Esophagus (tissue), 2 donors: ENCODE data around the gene BICC1. TPM values are rescaled to one million over a fixed set of nuclear protein-coding genes. Genes with fewer than 3 reads are reported as not detected.

Experiments used
- H3K27ac ChIP-seq, 2 donors: one replicate each; pipeline ENCODE4 v1.5.1; 2013; ENCODE audit warnings: low read depth in 2 of 2, mild to moderate bottlenecking in 2 of 2, inconsistent platforms in 1 of 2, low read length in 1 of 2, moderate library complexity in 1 of 2
- H3K27me3 ChIP-seq, 2 donors: one replicate each; pipeline ENCODE4 v1.6.1; 2013; ENCODE audit warnings: low read length in 2 of 2, control low read depth in 1 of 2, mild to moderate bottlenecking in 1 of 2; ENCODE audit not compliant: insufficient read depth in 2 of 2, control insufficient read depth in 1 of 2
- H3K36me3 ChIP-seq, 2 donors: one replicate each; pipeline ENCODE4 v1.6.1; 2013; ENCODE audit warnings: low read length in 1 of 2; ENCODE audit not compliant: control insufficient read depth in 2 of 2, insufficient read depth in 2 of 2
- H3K4me1 ChIP-seq, 2 donors: one replicate each; pipeline ENCODE4 v1.6.1; 2013; ENCODE audit warnings: low read length in 1 of 2; ENCODE audit not compliant: control insufficient read depth in 2 of 2, insufficient read depth in 2 of 2
- H3K4me3 ChIP-seq, 2 donors: one replicate each; pipeline ENCODE4 v1.5.1; 2013; ENCODE audit warnings: low read length in 2 of 2, mild to moderate bottlenecking in 2 of 2, low read depth in 1 of 2, moderate library complexity in 1 of 2
- H3K9me3 ChIP-seq, 2 donors: one replicate each; pipeline ENCODE4 v1.6.1; 2013; ENCODE audit warnings: mild to moderate bottlenecking in 2 of 2, low read depth in 1 of 2, low read length in 1 of 2, moderate library complexity in 1 of 2; ENCODE audit not compliant: control insufficient read depth in 2 of 2, insufficient read depth in 1 of 2
- WGBS, 2 donors: extraction: QIAGEN DNeasy Blood & Tissue Kit; methylation state at CpG; one replicate each; pipeline ENCODE4 v1.1.7; 2013; 5-methylcytosine and 5-hydroxymethylcytosine counted together
- polyA plus RNA-seq, 2 donors: library from polyadenylated mRNA; stranded (reverse); fragments of 200-250 nt; gene quantifications; one replicate each; pipeline ENCODE4 v1.2.3, GENCODE V29; 2013
- donor health status: healthy with polysubstance abuse.
- donor health status: Bipolar disorder and iron deficiency.

Gene BICC1
- polyA plus RNA-seq, 2 donors: 0.45 to 0.49 TPM

GRCh38 chr10:58807629-58808022 is 295.0 kb downstream of the BICC1 start:
- H3K9me3 ChIP-seq: no peaks in the 10 kb centered on the region
- 40 to 43% methylated on average over 4 of the region's 4 CpGs for WGBS, 2 donors
- no peaks in the 10 kb centered on the region for H3K36me3 ChIP-seq
- H3K4me1 ChIP-seq: no peaks in the 10 kb centered on the region
- no peak overlapping the region for H3K27ac ChIP-seq
- no peak overlapping the region for H3K4me3 ChIP-seq
- H3K27me3 ChIP-seq: no peaks in the 10 kb centered on the region

DNA sequence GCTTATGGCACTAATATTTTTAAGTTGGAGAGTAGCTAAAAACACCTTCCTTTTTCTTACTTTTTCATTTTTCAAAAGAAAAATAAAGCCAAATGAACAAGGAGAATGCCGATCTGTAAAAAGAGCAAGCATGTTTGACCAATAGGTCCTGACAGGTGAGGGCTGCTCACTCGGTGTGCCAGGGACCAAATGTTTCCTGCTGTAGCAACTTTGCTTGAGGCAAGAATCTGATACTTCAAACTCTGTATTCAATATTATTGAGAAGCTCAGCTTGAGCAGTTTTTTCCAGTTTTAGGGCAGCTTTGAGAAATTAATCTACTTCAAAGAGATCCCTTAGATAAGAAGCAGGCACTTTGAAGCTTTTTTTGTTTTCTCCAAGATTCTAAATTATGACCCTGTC is 298.1 kb downstream of the BICC1 start:
- 53 to 60% methylated on average over 2 of the region's 2 CpGs for WGBS, 2 donors
- H3K9me3 ChIP-seq: no peaks in the 10 kb centered on the region

DNA sequence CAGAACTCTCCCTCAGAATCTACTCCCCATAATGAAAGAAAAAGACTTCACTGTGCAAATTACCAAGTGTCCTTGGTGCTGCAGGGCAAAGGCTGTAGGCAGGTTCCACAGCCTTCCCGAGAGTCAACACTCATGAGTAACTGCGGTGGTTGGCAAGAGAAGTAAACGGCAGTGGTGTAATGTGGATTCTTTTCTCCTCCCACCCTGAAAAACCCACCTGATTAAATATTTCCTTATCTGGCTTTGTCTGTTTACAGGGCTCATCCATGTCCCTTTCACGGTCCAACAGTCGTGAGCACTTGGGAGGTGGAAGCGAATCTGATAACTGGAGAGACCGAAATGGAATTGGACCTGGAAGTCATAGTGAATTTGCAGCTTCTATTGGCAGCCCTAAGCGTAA is 300.9 kb downstream of the BICC1 start:
- no peaks in the 10 kb centered on the region for H3K36me3 ChIP-seq
- H3K4me1 ChIP-seq: no peaks in the 10 kb centered on the region
- no peak overlapping the region for H3K4me3 ChIP-seq
- H3K9me3 ChIP-seq: no peaks in the 10 kb centered on the region
- 77 to 89% methylated on average over 8 of the region's 8 CpGs for WGBS, 2 donors
- H3K27ac ChIP-seq: no peak overlapping the region
- no peaks in the 10 kb centered on the region for H3K27me3 ChIP-seq

More for the DNA sequence above, 298.1 kb downstream of the BICC1 start:
- H3K27me3 ChIP-seq: no peaks in the 10 kb centered on the region
- H3K4me1 ChIP-seq: no peaks in the 10 kb centered on the region
- H3K4me3 ChIP-seq: no peak overlapping the region
- H3K36me3 ChIP-seq: no peaks in the 10 kb centered on the region
- no peak overlapping the region for H3K27ac ChIP-seq

DNA sequence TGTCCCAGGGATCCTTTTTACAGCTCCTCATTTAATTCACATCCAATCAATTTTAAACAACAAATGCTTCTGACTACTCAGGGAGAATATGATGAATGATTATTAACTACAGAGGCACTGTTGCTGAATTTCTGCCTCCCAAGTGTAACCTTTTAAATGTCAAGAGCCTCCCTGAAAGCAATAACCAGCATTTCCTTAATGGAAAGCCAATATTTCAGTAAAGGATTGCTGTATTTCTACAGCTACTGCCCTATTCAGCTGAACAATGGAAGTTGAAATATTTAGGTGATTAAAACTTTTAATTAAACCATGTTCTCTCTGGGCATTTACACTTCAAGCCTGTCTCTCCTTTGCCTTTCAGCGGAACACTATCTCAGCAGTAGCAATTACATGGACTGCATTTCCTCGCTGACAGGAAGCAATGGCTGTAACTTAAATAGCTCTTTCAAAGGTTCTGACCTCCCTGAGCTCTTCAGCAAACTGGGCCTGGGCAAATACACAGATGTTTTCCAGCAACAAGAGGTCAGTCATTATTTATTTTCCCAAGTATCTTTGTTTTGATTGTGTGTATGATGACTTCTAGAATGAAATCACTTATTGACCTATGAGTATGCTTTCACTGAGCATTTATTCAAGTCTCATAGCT is 304.7 kb downstream of the BICC1 start:
- Histone ChIP-seq H3K4me3 (no peak overlapping the region), H3K27ac (no peak overlapping the region), H3K27me3 (no peaks in the 10 kb centered on the region), H3K36me3 (no peaks in the 10 kb centered on the region), H3K4me1 (no peaks in the 10 kb centered on the region), H3K9me3 (no peaks in the 10 kb centered on the region)
- WGBS, 2 donors: 65 to 68% methylated on average over 2 of the region's 2 CpGs

- no peaks in the 10 kb centered on the region for H3K27me3 ChIP-seq
- no peak overlapping the region for H3K27ac ChIP-seq
- WGBS, 2 donors: 18 to 26% methylated on average over 1 of the region's 1 CpG
- no peaks in the 10 kb centered on the region for H3K9me3 ChIP-seq
- H3K4me3 ChIP-seq: no peak overlapping the region
- H3K36me3 ChIP-seq: no peaks in the 10 kb centered on the region
- no peaks in the 10 kb centered on the region for H3K4me1 ChIP-seq
Measured at GRCh38 chr10:58818900-58819299, 306.2 kb downstream of the BICC1 start.

DNA sequence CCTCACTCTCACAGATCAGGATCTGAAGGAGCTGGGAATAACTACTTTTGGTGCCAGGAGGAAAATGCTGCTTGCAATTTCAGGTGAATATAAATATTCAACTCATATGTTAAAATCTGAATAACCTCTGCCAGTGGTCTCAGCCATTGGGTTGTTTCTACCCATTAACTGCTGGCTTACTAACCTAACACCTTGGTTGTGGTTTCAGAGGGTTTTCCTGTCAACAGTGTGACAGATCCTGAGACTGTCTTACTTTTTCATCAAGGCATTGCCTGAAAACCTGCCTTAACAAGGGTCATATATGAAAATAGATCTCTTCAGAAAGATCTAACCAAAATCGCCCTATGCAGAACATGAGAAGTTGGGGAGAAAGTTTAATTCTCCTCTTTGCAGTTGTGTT is 307.7 kb downstream of the BICC1 start:
- Histone ChIP-seq H3K36me3 (no peaks in the 10 kb centered on the region), H3K9me3 (no peaks in the 10 kb centered on the region), H3K27me3 (no peaks in the 10 kb centered on the region), H3K4me1 (no peaks in the 10 kb centered on the region), H3K27ac (no peak overlapping the region), H3K4me3 (no peak overlapping the region)
- 87 to 89% methylated on average over 1 of the region's 1 CpG for WGBS, 2 donors

GRCh38 chr10:58820861-58821751 is 308.4 kb downstream of the BICC1 start:
- WGBS, 2 donors: 42 to 60% methylated on average over 7 of the region's 7 CpGs
- Histone ChIP-seq H3K4me3 (no peak overlapping the region), H3K27me3 (no peaks in the 10 kb centered on the region), H3K36me3 (no peaks in the 10 kb centered on the region), H3K4me1 (no peaks in the 10 kb centered on the region), H3K9me3 (no peaks in the 10 kb centered on the region), H3K27ac (no peak overlapping the region)

DNA sequence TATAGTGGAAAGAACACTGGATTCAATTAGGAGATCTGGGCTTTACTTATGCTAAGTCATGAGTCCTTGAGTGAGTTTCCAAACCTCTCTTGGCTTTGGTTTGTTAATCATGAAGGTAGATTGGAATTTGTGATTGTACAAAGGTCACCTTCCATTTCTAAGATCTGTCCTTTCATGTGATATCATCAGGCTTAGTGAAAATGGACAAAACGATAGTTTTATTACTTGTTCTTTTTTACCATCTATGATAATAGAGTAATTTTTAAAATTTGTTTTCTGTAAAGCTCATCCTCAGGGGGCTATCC is 309.0 kb downstream of the BICC1 start:
- WGBS, 2 donors: 78 to 85% methylated on average over 1 of the region's 1 CpG
- Histone ChIP-seq H3K27ac (no peak overlapping the region), H3K4me3 (no peak overlapping the region), H3K9me3 (no peaks in the 10 kb centered on the region), H3K36me3 (no peaks in the 10 kb centered on the region), H3K4me1 (no peaks in the 10 kb centered on the region), H3K27me3 (no peaks in the 10 kb centered on the region)

GRCh38 chr10:58823983-58824382 is 311.3 kb downstream of the BICC1 start:
- no peaks in the 10 kb centered on the region for H3K36me3 ChIP-seq
- H3K27ac ChIP-seq: no peak overlapping the region
- H3K4me1 ChIP-seq: no peaks in the 10 kb centered on the region
- WGBS, 2 donors: 75 to 92% methylated on average over 1 of the region's 1 CpG
- H3K27me3 ChIP-seq: no peaks in the 10 kb centered on the region
- no peaks in the 10 kb centered on the region for H3K9me3 ChIP-seq
- H3K4me3 ChIP-seq: no peak overlapping the region

- H3K9me3 ChIP-seq: no peaks in the 10 kb centered on the region
- H3K4me3 ChIP-seq: no peak overlapping the region
- WGBS, 2 donors: 90 to 94% methylated on average over 2 of the region's 2 CpGs
- H3K27ac ChIP-seq: no peak overlapping the region
- H3K36me3 ChIP-seq: no peaks in the 10 kb centered on the region
- no peaks in the 10 kb centered on the region for H3K27me3 ChIP-seq
- no peaks in the 10 kb centered on the region for H3K4me1 ChIP-seq
Measured at GRCh38 chr10:58824396-58824795, 311.7 kb downstream of the BICC1 start.
